GM12874 (cell line): Measurements from ENCODE around the gene PPP2R5E.

Source experiments
- TF ChIP-seq, protein P1 (sequence below): IDR thresholded peaks from 2 replicates; pipeline ENCODE4 v1.5.1; 2011; ENCODE audit warnings: low read depth, mild to moderate bottlenecking, control low read depth, low read length, moderate library complexity; ENCODE audit not compliant: insufficient read depth

Gene PPP2R5E

GRCh38 chr14:63543000-63543825 lies at the start of gene PPP2R5E:
Gene PPP2R5E (minus strand): TSS chr14:63543377. CDS start chr14:63539685, 3,692 bp downstream.
- TF ChIP-seq, protein P1, sequence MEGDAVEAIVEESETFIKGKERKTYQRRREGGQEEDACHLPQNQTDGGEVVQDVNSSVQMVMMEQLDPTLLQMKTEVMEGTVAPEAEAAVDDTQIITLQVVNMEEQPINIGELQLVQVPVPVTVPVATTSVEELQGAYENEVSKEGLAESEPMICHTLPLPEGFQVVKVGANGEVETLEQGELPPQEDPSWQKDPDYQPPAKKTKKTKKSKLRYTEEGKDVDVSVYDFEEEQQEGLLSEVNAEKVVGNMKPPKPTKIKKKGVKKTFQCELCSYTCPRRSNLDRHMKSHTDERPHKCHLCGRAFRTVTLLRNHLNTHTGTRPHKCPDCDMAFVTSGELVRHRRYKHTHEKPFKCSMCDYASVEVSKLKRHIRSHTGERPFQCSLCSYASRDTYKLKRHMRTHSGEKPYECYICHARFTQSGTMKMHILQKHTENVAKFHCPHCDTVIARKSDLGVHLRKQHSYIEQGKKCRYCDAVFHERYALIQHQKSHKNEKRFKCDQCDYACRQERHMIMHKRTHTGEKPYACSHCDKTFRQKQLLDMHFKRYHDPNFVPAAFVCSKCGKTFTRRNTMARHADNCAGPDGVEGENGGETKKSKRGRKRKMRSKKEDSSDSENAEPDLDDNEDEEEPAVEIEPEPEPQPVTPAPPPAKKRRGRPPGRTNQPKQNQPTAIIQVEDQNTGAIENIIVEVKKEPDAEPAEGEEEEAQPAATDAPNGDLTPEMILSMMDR, result no peak

- TF ChIP-seq, protein P1, result no peak
These were observed 38.3 kb upstream of the PPP2R5E start for GRCh38 chr14:63581491-63581890.

- TF ChIP-seq, protein P1, result no peak
These were observed 35.1 kb upstream of the PPP2R5E start for GRCh38 chr14:63578300-63578699.

DNA sequence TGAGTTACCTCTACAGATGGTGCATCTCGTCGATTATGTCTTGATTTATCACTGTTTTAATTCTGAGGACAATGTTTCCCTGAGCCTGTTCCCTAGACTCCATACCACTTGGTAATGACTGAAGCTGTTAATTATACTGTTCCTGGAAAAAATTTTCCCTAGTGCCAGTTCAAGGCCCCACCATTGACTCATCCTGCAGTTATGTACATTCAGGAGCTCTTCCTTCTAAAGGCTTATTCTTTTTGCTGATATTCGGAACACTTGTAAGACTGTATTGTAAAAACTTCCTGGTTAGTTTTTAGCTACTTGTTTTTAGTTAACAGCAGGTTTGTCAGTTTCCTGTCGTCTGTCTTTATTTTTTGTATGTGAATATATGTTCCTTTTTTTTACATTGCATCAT lies 30.4 kb upstream of the PPP2R5E start:
- TF ChIP-seq, protein P1, result no peak

- TF ChIP-seq, protein P1, result no peak
These were observed 22.3 kb upstream of the PPP2R5E start for GRCh38 chr14:63565448-63565847.

DNA sequence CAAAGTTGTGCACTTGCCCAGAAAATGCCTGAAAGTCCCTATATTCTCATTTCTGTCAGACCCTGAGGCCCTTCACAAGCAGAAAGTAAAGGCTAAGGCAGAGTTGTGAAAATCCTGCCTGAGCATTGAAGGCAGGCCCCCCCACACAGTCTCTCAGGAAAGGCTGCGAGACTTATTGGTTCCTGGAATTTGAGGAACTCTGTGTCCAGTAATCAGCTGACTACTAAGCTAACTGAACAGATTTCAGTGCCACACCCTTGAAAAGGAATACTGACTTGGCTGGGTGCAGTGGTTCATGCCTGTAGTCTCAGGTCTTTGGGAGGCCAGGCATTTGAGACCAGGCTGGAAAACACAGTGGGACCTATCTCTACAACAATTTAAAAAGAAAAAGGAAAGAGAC lies 21.1 kb upstream of the PPP2R5E start:
- TF ChIP-seq, protein P1, result no peak

DNA sequence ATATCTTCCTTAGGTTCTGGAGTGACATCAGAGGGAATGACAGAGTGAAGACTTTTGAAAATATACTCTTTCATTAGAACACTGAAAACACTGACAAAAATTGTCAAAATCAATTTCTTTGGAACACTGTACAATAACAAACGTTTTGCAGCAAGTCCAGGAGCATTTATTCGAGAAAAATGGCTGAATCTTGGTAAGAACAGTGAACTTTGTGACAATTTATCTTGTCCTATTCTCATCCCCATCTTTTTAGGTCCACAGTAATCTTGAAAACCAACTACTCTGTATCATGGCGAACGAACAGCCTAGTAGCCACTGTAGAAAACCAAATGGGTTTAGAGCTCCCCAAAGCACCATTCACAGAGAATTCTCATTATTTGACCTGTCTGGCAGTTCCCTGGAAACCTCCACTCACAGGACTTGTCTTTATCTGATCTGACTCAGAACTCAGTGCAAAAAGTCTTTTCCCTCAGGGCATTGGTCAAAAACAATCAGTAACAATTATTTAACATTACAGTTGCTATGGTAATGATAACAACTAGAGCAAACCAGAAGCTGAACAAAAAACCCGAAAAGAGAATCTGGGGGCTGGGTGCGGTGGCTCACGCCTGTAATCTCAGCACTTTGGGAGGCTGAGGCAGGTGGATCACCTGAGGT lies 20.3 kb upstream of the PPP2R5E start:
- TF ChIP-seq, protein P1, result no peak
